ENCODE data around the gene STAG2.
A peak's percentile ranks its signal among the peaks of the same experiment; 100 is the strongest.

STAG2 gene

GRCh38 chrX:123993326-123993725, 31.8 kb downstream of the STAG2 start:
- no peaks in the 10 kb centered on the region for H3K9me3 Mint-ChIP-seq
- H3K36me3 Mint-ChIP-seq (ENCODE audit: low read depth) = peaks cover 13% of the 10 kb centered on the region
- H3K4me3 Mint-ChIP-seq = no peak overlapping the region
- no peak overlapping the region for H3K27ac Mint-ChIP-seq
- H3K4me1 Mint-ChIP-seq (ENCODE audit: low read depth) = peaks cover 52% of the 10 kb centered on the region
- no peaks in the 10 kb centered on the region for H3K27me3 Mint-ChIP-seq

GRCh38 chrX:123993904-123994635, 32.6 kb downstream of the STAG2 start:
- no peak overlapping the region for H3K4me3 Mint-ChIP-seq

GRCh38 chrX:123994730-123995129, 33.2 kb downstream of the STAG2 start:
- Mint-ChIP-seq H3K36me3 (ENCODE audit: low read depth) (peaks cover 8% of the 10 kb centered on the region), H3K4me3 (no peak overlapping the region), H3K9me3 (no peaks in the 10 kb centered on the region), H3K27ac (no peak overlapping the region), H3K27me3 (no peaks in the 10 kb centered on the region), H3K4me1 (ENCODE audit: low read depth) (peaks cover 49% of the 10 kb centered on the region)

More at GRCh38 chrX:123993904-123994635, 32.6 kb downstream of the STAG2 start:
- H3K4me1 Mint-ChIP-seq (ENCODE audit: low read depth) = peaks cover 45% of the 10 kb centered on the region
- H3K9me3 Mint-ChIP-seq = no peaks in the 10 kb centered on the region
- no peak overlapping the region for H3K27ac Mint-ChIP-seq
- H3K36me3 Mint-ChIP-seq (ENCODE audit: low read depth) = peaks cover 9% of the 10 kb centered on the region
- no peaks in the 10 kb centered on the region for H3K27me3 Mint-ChIP-seq

- Mint-ChIP-seq H3K4me1 (ENCODE audit: low read depth) (peaks cover 36% of the 10 kb centered on the region), H3K27me3 (no peaks in the 10 kb centered on the region), H3K4me3 (no peak overlapping the region), H3K27ac (no peak overlapping the region), H3K36me3 (ENCODE audit: low read depth) (peaks cover 5% of the 10 kb centered on the region), H3K9me3 (no peaks in the 10 kb centered on the region)
Observed at GRCh38 chrX:124001581-124001980, 40.1 kb downstream of the STAG2 start.

- H3K9me3 Mint-ChIP-seq = no peaks in the 10 kb centered on the region
- peaks cover 63% of the 10 kb centered on the region for H3K4me1 Mint-ChIP-seq (ENCODE audit: low read depth)
- peaks cover 14% of the 10 kb centered on the region for H3K36me3 Mint-ChIP-seq (ENCODE audit: low read depth)
- H3K4me3 Mint-ChIP-seq = no peak overlapping the region
- no peak overlapping the region for H3K27ac Mint-ChIP-seq
- H3K27me3 Mint-ChIP-seq = no peaks in the 10 kb centered on the region
Observed at GRCh38 chrX:124005228-124005627, 43.7 kb downstream of the STAG2 start.

- no peaks in the 10 kb centered on the region for H3K9me3 Mint-ChIP-seq
- H3K4me1 Mint-ChIP-seq (ENCODE audit: low read depth) = peaks cover 80% of the 10 kb centered on the region
- peak overlapping the region; percentile 26 for H3K4me3 Mint-ChIP-seq
- no peaks in the 10 kb centered on the region for H3K27me3 Mint-ChIP-seq
- H3K27ac Mint-ChIP-seq = peak overlapping the region; percentile 76
- peaks cover 9% of the 10 kb centered on the region for H3K36me3 Mint-ChIP-seq (ENCODE audit: low read depth)
Observed at GRCh38 chrX:124010157-124010556, 48.7 kb downstream of the STAG2 start.

GRCh38 chrX:124010566-124010965, 49.1 kb downstream of the STAG2 start:
- Mint-ChIP-seq H3K4me3 (peak overlapping the region; percentile 26), H3K36me3 (ENCODE audit: low read depth) (peaks cover 9% of the 10 kb centered on the region), H3K9me3 (no peaks in the 10 kb centered on the region), H3K27ac (peak overlapping the region; percentile 76), H3K27me3 (no peaks in the 10 kb centered on the region), H3K4me1 (ENCODE audit: low read depth) (peaks cover 78% of the 10 kb centered on the region)

- H3K27me3 Mint-ChIP-seq = no peaks in the 10 kb centered on the region
- no peak overlapping the region for H3K27ac Mint-ChIP-seq
- no peak overlapping the region for H3K4me3 Mint-ChIP-seq
- H3K4me1 Mint-ChIP-seq (ENCODE audit: low read depth) = peaks cover 53% of the 10 kb centered on the region
- H3K9me3 Mint-ChIP-seq = no peaks in the 10 kb centered on the region
- no peaks in the 10 kb centered on the region for H3K36me3 Mint-ChIP-seq (ENCODE audit: low read depth)
Observed at GRCh38 chrX:124015721-124016120, 54.2 kb downstream of the STAG2 start.

GRCh38 chrX:124016825-124017224, 55.3 kb downstream of the STAG2 start:
- peaks cover 43% of the 10 kb centered on the region for H3K4me1 Mint-ChIP-seq (ENCODE audit: low read depth)
- H3K36me3 Mint-ChIP-seq (ENCODE audit: low read depth) = no peaks in the 10 kb centered on the region
- H3K27ac Mint-ChIP-seq = no peak overlapping the region

GRCh38 chrX:124018023-124018422, 56.5 kb downstream of the STAG2 start:
- Mint-ChIP-seq H3K9me3 (no peaks in the 10 kb centered on the region), H3K4me1 (ENCODE audit: low read depth) (peaks cover 37% of the 10 kb centered on the region), H3K36me3 (ENCODE audit: low read depth) (peaks cover 2% of the 10 kb centered on the region), H3K4me3 (no peak overlapping the region), H3K27ac (no peak overlapping the region), H3K27me3 (no peaks in the 10 kb centered on the region)

More at GRCh38 chrX:124016825-124017224, 55.3 kb downstream of the STAG2 start:
- no peaks in the 10 kb centered on the region for H3K9me3 Mint-ChIP-seq
- H3K4me3 Mint-ChIP-seq = no peak overlapping the region
- H3K27me3 Mint-ChIP-seq = no peaks in the 10 kb centered on the region

GRCh38 chrX:124023838-124024238, 62.3 kb downstream of the STAG2 start:
- H3K27ac Mint-ChIP-seq = peak overlapping the region; percentile 13
- H3K36me3 Mint-ChIP-seq (ENCODE audit: low read depth) = peaks cover 17% of the 10 kb centered on the region
- peaks cover 15% of the 10 kb centered on the region for H3K4me1 Mint-ChIP-seq (ENCODE audit: low read depth)
- no peak overlapping the region for H3K4me3 Mint-ChIP-seq
- no peaks in the 10 kb centered on the region for H3K9me3 Mint-ChIP-seq
- no peaks in the 10 kb centered on the region for H3K27me3 Mint-ChIP-seq

- Mint-ChIP-seq H3K36me3 (ENCODE audit: low read depth) (peaks cover 21% of the 10 kb centered on the region), H3K27ac (no peak overlapping the region), H3K4me1 (ENCODE audit: low read depth) (peaks cover 11% of the 10 kb centered on the region), H3K9me3 (no peaks in the 10 kb centered on the region), H3K4me3 (no peak overlapping the region), H3K27me3 (no peaks in the 10 kb centered on the region)
Observed at GRCh38 chrX:124026529-124026928, 65.0 kb downstream of the STAG2 start.

- H3K4me1 Mint-ChIP-seq (ENCODE audit: low read depth) = peaks cover 5% of the 10 kb centered on the region
- H3K27ac Mint-ChIP-seq = no peak overlapping the region
- peaks cover 17% of the 10 kb centered on the region for H3K36me3 Mint-ChIP-seq (ENCODE audit: low read depth)
- no peaks in the 10 kb centered on the region for H3K9me3 Mint-ChIP-seq
- no peak overlapping the region for H3K4me3 Mint-ChIP-seq
- H3K27me3 Mint-ChIP-seq = no peaks in the 10 kb centered on the region
Observed at GRCh38 chrX:124028182-124028581, 66.7 kb downstream of the STAG2 start.

- Mint-ChIP-seq H3K27ac (no peak overlapping the region), H3K4me1 (ENCODE audit: low read depth) (peaks cover 9% of the 10 kb centered on the region), H3K36me3 (ENCODE audit: low read depth) (peaks cover 21% of the 10 kb centered on the region), H3K9me3 (no peaks in the 10 kb centered on the region), H3K27me3 (no peaks in the 10 kb centered on the region), H3K4me3 (no peak overlapping the region)
Observed at GRCh38 chrX:124030520-124030919, 69.0 kb downstream of the STAG2 start.

GRCh38 chrX:124033821-124034220, 72.3 kb downstream of the STAG2 start:
- no peaks in the 10 kb centered on the region for H3K9me3 Mint-ChIP-seq
- H3K27me3 Mint-ChIP-seq = no peaks in the 10 kb centered on the region
- H3K4me1 Mint-ChIP-seq (ENCODE audit: low read depth) = peaks cover 12% of the 10 kb centered on the region
- no peak overlapping the region for H3K4me3 Mint-ChIP-seq
- no peak overlapping the region for H3K27ac Mint-ChIP-seq
- peaks cover 18% of the 10 kb centered on the region for H3K36me3 Mint-ChIP-seq (ENCODE audit: low read depth)

- H3K4me3 Mint-ChIP-seq = no peak overlapping the region
- H3K9me3 Mint-ChIP-seq = no peaks in the 10 kb centered on the region
- H3K4me1 Mint-ChIP-seq (ENCODE audit: low read depth) = peaks cover 17% of the 10 kb centered on the region
- H3K27me3 Mint-ChIP-seq = no peaks in the 10 kb centered on the region
- H3K27ac Mint-ChIP-seq = no peak overlapping the region
- H3K36me3 Mint-ChIP-seq (ENCODE audit: low read depth) = peaks cover 23% of the 10 kb centered on the region
Observed at GRCh38 chrX:124035657-124036056, 74.2 kb downstream of the STAG2 start.
